Limb (tissue), 2 donors: Measurements from ENCODE around the gene GRIK3.
"Not testable (repeated sequence)": the region's sequence is repeated elsewhere in the genome, so short reads cannot be mapped to it uniquely, and the experiment has no call there.

Experiments used
- DNase-seq, 2 donors: peaks; one replicate each; pipeline ENCODE4 v3.0.0-alpha.2; 2016; ENCODE audit errors: extremely low spot score in 2 of 2

Gene GRIK3

GRCh38 chr1:36947384-36947783 is 86.9 kb downstream of the GRIK3 start:
- DNase-seq: no peak

- no peak for DNase-seq
These were observed 89.4 kb downstream of the GRIK3 start for GRCh38 chr1:36944883-36945282.

DNA sequence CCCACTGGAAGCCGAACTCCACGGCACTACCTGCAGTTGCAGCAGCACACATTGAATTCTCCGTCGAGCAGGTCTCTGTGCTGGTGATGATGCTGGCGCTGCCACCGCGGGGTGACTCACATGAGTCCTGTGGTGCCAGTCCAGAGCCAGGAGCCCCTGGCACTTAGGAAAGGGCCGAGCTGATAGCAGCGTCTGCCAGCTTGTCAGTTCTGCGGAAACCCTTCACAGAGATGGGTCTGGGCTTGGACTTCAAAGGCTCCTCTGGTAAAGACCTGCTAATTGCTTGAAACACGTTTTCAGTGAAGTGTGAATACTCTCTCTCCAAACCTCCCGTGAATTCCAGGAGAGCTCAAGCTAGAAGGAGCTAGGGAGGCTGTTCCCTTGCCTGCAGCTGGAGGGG is 92.2 kb downstream of the GRIK3 start:
- DNase-seq: no peak

DNA sequence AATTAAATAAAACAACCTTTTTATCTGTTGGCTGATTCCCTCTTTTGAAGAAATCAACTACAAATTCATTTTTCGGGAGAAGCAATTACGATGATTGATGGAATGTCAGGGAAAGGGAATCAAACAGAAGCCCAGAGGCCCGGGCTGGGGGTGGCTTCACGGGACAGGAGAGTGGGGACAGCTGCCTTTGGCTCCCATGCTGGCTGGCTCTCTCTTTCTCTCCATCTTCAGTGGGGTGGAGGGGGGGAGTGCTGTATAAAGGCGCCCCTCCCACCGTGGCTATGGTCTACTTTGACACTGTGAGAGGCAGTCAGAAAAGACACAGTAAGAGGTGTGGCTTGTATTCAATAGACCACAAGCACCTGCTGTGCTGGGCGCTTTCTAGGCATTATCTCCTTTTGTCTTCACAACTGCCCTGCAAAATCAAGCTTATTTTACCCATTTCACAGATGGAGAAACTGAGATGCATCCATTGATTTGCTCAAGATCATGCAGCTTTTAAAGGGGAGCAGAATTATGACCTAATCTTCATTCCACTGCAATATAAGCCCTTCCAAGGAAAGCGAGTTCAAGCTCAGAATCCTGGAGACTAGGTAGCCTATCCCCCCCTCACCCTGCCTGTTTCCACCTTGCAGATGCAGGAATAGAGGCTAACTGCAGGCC is 92.9 kb downstream of the GRIK3 start:
- no peak for DNase-seq

GRCh38 chr1:36938819-36939218 is 95.5 kb downstream of the GRIK3 start:
- DNase-seq: no peak

DNA sequence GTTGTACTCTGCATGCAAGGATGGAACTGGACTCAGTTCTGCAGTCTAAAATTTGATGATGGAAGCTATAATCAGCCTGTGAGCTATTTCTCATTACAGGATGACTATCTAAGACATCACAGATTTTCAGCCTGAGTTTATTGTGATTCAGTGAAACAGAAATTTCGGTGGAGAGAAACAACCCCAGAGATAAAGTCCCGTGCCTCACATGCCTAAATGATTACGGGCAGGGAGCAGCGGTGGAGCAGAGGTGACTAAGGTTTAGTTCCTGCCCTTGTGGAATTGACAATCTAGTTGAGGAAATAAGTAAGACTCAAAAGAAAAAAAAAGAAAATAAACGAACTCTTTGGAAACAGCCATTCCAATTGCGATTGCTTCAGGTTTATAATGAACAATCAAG is 96.9 kb downstream of the GRIK3 start:
- DNase-seq: no peak

- no peak for DNase-seq
These were observed 100.3 kb downstream of the GRIK3 start for GRCh38 chr1:36934061-36934460.

DNA sequence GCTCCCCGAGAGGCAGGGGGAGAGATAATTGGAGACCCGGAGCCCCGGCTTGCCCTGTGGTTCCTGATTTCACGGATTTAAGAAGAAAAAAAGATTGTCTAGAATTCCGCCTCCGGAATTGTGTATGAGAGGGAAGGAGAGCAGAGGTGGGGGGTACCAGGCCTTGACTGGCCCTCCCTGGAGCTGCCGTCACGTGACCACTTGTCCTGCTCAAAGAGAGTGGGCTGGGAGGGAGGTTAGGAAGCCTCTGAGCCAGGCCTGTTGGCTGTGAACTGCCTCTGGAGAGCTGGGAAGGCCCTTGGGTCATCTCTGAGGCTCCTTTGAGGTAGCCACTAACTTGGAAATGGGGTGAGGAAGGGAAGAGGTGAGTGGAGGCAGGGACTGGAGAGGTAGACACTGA is 106.5 kb downstream of the GRIK3 start:
- no peak for DNase-seq

GRCh38 chr1:36925251-36925650 is 109.1 kb downstream of the GRIK3 start:
- no peak for DNase-seq

GRCh38 chr1:36924282-36924811 is 110.0 kb downstream of the GRIK3 start:
- peak; percentile 28 to 85 for DNase-seq

- DNase-seq: no peak
These were observed 111.5 kb downstream of the GRIK3 start for GRCh38 chr1:36922593-36923426.

- DNase-seq: no peak
These were observed 112.2 kb downstream of the GRIK3 start for GRCh38 chr1:36922071-36922470.

- DNase-seq: no peak
These were observed 113.4 kb downstream of the GRIK3 start for GRCh38 chr1:36920801-36921405.

GRCh38 chr1:36920371-36920770 is 113.9 kb downstream of the GRIK3 start:
- DNase-seq: no peak

GRCh38 chr1:36919491-36920145 is 114.7 kb downstream of the GRIK3 start:
- no peak for DNase-seq

GRCh38 chr1:36918604-36919003 is 115.7 kb downstream of the GRIK3 start:
- no peak for DNase-seq

DNA sequence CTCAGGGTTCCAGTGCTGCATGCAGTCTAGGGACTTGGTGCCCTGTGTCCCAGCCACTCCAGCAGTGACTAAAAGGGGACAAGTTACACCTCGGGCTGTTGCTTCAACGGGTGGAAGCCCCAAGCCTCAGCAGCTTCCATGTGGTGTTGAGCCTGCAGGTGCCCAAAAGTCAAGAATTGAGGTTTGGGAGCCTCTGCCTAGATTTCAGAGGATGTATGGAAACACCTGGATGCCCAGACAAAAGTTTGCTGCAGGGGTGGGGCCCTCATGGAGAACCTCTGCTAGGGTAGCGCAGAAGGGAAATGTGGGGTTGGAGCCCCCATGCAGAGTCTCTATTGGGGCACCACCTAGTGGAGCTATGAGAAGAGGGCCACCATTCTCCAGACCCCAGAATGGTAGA is 117.8 kb downstream of the GRIK3 start:
- DNase-seq: not testable (repeated sequence)

DNA sequence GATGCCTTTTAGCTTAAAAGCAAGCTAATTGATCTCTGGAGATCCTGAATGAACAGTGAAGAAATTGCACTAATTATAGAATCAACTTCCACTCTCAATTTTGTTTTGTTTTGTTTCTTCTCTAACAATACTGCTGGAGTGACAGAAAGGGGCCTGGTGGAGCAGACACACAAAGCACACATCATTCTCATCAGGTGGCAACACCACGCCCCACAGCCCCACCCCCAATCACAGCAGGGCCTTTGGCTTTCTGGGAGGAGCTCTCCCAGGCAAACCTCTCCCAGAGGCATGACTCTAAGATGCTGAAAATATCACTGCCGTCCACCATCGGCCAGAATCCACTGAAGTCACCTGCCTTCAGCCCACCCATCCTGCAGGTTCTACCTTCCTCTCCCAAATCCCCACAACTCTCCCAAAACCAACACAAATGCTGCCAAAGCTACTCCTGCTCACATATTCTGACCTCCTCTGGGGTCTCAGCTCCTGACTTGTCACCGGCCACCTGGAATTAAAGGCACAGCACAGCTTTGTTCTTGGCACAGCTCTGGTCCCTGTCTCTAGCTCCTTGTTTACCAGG is 120.7 kb downstream of the GRIK3 start:
- no peak for DNase-seq

- no peak for DNase-seq
These were observed 121.3 kb downstream of the GRIK3 start for GRCh38 chr1:36913016-36913415.

DNA sequence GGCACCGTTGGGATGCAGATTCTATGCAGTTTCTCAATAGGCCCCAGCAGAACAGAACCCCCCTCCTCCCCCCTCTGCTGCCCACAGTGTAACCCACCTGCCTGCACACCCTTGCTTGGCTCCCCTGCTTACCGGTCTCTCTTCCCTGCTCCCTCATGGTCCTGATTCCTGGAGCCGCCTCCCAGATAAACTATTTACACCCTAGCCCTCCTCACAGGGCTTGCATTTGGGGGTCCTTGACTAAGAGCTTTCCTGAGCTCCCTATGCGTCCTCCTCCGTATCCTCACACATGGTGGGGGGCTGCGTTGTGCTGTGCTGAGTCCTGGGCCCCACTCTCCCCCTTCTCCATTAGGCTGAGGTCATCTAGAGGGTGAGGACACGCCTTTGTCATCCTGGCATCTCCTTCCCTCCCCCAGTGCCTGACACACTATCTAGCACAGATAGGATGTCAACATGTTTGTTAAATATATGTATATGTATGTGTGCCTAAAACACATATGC is 121.9 kb downstream of the GRIK3 start:
- DNase-seq: no peak
